ENCODE measurements around the gene CA12. TPM values are rescaled to one million over a fixed set of nuclear protein-coding genes. Genes with fewer than 3 reads are reported as not detected.
"Not testable (repeated sequence)": the region's sequence is repeated elsewhere in the genome, so short reads cannot be mapped to it uniquely, and the experiment has no call there.

CA12 gene
- total RNA-seq, 2 experiments from 2014 or later = 0.58 TPM; not detected in 1

GRCh38 chr15:63422891-63423590 is 41.4 kb upstream of the CA12 start:
- H3K27me3 Mint-ChIP-seq = no peaks in the 10 kb centered on the region
- H3K9me3 Mint-ChIP-seq = no peaks in the 10 kb centered on the region
- H3K36me3 Mint-ChIP-seq (ENCODE audit: low read depth) = no peaks in the 10 kb centered on the region
- intact Hi-C loops (cut with micrococcal nuclease) = no loop called here
- DNase-seq (no peak), ATAC-seq (no peak)
- H3K4me3 Mint-ChIP-seq = no peak overlapping the region
- no peaks in the 10 kb centered on the region for H3K4me1 Mint-ChIP-seq (ENCODE audit: low read depth)
- CTCF ChIA-PET = interaction anchor here (1.0 to 2.1 kb wide), 4 partner anchors 10 to 120 kb away, joined by 3 to 7 read pairs (median 4); no protein-coding TSS in a partner anchor
- no peak overlapping the region for H3K27ac Mint-ChIP-seq
- TF ChIP-seq CTCF (IDR thresholded peaks at IDR 0.05) = no peak
- POLR2A ChIA-PET = interaction anchor here (0.6 to 1.3 kb wide), 2 partner anchors 13 to 27 kb away, joined by 3 to 4 read pairs; no protein-coding TSS in a partner anchor

GRCh38 chr15:63421433-63421832 is 39.8 kb upstream of the CA12 start:
- Mint-ChIP-seq H3K4me1 (ENCODE audit: low read depth) (no peaks in the 10 kb centered on the region), H3K4me3 (no peak overlapping the region), H3K36me3 (ENCODE audit: low read depth) (no peaks in the 10 kb centered on the region), H3K27ac (no peak overlapping the region), H3K9me3 (no peaks in the 10 kb centered on the region), H3K27me3 (no peaks in the 10 kb centered on the region)
- no peak for TF ChIP-seq CTCF (IDR thresholded peaks at IDR 0.05)
- intact Hi-C loops (cut with micrococcal nuclease) = no loop called here
- ChIA-PET POLR2A (no interaction called here), CTCF (interaction anchor here (1.2 kb wide), 1 partner anchor 15 kb away, joined by 4 read pairs; no protein-coding TSS in a partner anchor)
- DNase-seq = no peak
- no peak for ATAC-seq

GRCh38 chr15:63420333-63420747 is 38.7 kb upstream of the CA12 start:
- ChIA-PET POLR2A (no interaction called here), CTCF (no interaction called here)
- Mint-ChIP-seq H3K4me1 (ENCODE audit: low read depth) (no peaks in the 10 kb centered on the region), H3K27ac (no peak overlapping the region), H3K36me3 (ENCODE audit: low read depth) (no peaks in the 10 kb centered on the region), H3K27me3 (no peaks in the 10 kb centered on the region), H3K4me3 (no peak overlapping the region), H3K9me3 (no peaks in the 10 kb centered on the region)
- ATAC-seq = no peak
- no peak for TF ChIP-seq CTCF (IDR thresholded peaks at IDR 0.05)
- intact Hi-C loops (cut with micrococcal nuclease) = no loop called here
- no peak for DNase-seq

- intact Hi-C loops (cut with micrococcal nuclease) = no loop called here
- no peaks in the 10 kb centered on the region for H3K9me3 Mint-ChIP-seq
- ChIA-PET POLR2A (no interaction called here), CTCF (no interaction called here)
- peaks cover 6% of the 10 kb centered on the region for H3K4me1 Mint-ChIP-seq (ENCODE audit: low read depth)
- TF ChIP-seq CTCF (IDR thresholded peaks at IDR 0.05) = no peak
- H3K36me3 Mint-ChIP-seq (ENCODE audit: low read depth) = no peaks in the 10 kb centered on the region
- ATAC-seq (no peak), DNase-seq (no peak)
- no peak overlapping the region for H3K4me3 Mint-ChIP-seq
- no peak overlapping the region for H3K27ac Mint-ChIP-seq
- H3K27me3 Mint-ChIP-seq = no peaks in the 10 kb centered on the region
These were observed 37.2 kb upstream of the CA12 start for GRCh38 chr15:63418811-63419210.

- DNase-seq (no peak), ATAC-seq (no peak)
- no peaks in the 10 kb centered on the region for H3K9me3 Mint-ChIP-seq
- CTCF ChIA-PET = no interaction called here
- no peak overlapping the region for H3K27ac Mint-ChIP-seq
- intact Hi-C loops (cut with micrococcal nuclease) = no loop called here
- no peak for TF ChIP-seq CTCF (IDR thresholded peaks at IDR 0.05)
- peaks cover under 1% of the 10 kb centered on the region for H3K27me3 Mint-ChIP-seq
- H3K4me3 Mint-ChIP-seq = no peak overlapping the region
- H3K36me3 Mint-ChIP-seq (ENCODE audit: low read depth) = no peaks in the 10 kb centered on the region
- POLR2A ChIA-PET = no interaction called here
- peaks cover 6% of the 10 kb centered on the region for H3K4me1 Mint-ChIP-seq (ENCODE audit: low read depth)
These were observed 36.1 kb upstream of the CA12 start for GRCh38 chr15:63417721-63418120.

- POLR2A ChIA-PET; H3K27me3 Mint-ChIP-seq; H3K36me3 Mint-ChIP-seq (ENCODE audit: low read depth); H3K4me1 Mint-ChIP-seq (ENCODE audit: low read depth); H3K4me3 Mint-ChIP-seq; CTCF ChIA-PET; H3K9me3 Mint-ChIP-seq; H3K27ac Mint-ChIP-seq; intact Hi-C loops (cut with micrococcal nuclease); ATAC-seq; DNase-seq: not testable (repeated sequence)
These were observed 35.6 kb upstream of the CA12 start for GRCh38 chr15:63417274-63417673.
